GM12801 (cell line): ENCODE results near the gene PPP2R5D.

ENCODE experiments used
- TF ChIP-seq, protein P1 (sequence below): IDR thresholded peaks from one replicate; pipeline ENCODE4 v1.5.1; 2011; ENCODE audit warnings: control low read depth; ENCODE audit not compliant: insufficient read length; ENCODE audit errors: extremely low read depth

PPP2R5D gene

DNA sequence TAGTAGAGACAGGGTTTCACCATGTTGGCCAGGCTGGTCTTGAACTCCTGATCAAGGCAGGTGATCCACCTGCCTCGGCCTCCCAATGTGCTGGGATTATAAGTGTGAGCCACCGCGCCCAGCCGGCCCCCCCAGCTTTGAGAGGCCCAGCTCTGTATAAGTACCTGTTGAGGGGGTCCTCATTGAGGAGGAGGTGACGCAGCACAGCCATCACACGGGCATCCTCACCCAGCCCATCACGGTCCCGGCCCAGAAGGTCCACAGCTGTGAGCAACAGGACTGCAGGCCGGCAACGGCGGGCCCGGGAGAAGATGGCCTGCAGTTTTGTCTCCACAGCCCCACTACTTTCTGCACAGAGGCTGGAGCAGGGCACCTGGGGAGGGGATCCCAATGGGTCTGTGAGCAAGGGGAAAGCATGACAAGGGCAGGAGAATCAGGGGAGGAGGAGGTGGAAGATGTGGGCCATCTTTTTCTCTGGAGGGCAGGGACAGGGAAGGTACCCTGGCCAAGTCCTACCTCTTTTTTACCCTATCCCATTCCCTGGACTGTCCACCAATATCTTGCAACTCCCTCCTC lies 16.2 kb upstream of the PPP2R5D start:
- TF ChIP-seq, protein P1, sequence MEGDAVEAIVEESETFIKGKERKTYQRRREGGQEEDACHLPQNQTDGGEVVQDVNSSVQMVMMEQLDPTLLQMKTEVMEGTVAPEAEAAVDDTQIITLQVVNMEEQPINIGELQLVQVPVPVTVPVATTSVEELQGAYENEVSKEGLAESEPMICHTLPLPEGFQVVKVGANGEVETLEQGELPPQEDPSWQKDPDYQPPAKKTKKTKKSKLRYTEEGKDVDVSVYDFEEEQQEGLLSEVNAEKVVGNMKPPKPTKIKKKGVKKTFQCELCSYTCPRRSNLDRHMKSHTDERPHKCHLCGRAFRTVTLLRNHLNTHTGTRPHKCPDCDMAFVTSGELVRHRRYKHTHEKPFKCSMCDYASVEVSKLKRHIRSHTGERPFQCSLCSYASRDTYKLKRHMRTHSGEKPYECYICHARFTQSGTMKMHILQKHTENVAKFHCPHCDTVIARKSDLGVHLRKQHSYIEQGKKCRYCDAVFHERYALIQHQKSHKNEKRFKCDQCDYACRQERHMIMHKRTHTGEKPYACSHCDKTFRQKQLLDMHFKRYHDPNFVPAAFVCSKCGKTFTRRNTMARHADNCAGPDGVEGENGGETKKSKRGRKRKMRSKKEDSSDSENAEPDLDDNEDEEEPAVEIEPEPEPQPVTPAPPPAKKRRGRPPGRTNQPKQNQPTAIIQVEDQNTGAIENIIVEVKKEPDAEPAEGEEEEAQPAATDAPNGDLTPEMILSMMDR, result no peak

DNA sequence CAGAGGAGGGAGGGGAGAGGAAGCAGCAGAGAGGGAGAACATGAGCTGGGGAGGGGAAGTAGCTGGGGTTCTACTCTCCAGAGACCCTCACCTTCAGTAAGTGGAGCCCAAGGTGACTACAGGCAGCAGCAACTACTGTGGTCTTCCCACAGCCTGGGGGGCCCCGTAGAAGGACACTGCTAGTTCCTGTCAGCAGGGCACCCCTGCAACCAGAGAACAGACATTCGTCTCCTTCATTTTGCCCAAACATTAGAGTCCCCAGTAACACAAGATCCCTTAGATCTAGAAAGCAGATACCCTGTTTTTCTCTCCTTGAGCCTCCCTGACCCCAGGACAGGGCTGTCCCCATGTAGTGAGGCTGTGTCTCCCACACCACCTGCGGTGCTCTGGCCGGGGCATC lies 15.6 kb upstream of the PPP2R5D start:
- TF ChIP-seq, protein P1, result no peak

DNA sequence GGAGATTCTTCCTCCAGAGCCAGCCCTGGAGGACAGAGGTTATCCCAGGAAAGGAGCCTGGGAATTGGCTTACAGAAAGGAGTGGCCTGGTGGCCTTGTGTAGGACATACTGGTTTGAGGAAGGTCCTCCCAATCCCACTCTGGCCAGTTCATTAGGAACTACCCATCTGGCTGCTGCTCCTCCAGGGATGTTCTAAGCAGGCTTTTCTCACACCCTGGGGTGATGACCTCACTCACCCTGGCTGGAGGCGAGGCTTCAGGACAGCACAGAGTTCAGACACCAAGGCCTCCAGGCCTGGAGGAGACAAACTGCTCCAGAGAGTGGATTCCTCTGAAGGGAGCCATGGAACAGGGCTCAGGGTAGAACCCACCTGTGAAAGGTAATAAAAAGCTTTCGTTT lies 14.9 kb upstream of the PPP2R5D start:
- TF ChIP-seq, protein P1, result no peak

DNA sequence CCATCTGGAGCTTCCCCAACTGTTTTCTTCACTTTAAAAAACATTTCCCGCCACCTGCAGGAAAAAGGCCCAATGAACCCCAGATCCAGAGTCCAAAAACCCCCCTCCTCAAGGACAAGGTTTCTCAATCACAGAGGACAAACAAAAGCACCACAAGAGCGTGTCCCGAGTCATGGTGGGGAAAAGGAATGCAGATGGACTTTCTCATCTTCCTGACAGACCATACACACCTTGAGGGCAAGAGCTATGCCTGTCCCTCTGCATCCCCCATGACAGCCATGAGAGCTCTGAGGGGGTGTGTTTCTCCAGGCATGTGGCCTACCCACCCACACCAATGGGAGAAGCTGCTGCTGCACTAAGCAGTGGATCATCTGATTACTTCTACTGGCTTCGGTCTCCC lies 14.4 kb upstream of the PPP2R5D start:
- TF ChIP-seq, protein P1, result no peak

DNA sequence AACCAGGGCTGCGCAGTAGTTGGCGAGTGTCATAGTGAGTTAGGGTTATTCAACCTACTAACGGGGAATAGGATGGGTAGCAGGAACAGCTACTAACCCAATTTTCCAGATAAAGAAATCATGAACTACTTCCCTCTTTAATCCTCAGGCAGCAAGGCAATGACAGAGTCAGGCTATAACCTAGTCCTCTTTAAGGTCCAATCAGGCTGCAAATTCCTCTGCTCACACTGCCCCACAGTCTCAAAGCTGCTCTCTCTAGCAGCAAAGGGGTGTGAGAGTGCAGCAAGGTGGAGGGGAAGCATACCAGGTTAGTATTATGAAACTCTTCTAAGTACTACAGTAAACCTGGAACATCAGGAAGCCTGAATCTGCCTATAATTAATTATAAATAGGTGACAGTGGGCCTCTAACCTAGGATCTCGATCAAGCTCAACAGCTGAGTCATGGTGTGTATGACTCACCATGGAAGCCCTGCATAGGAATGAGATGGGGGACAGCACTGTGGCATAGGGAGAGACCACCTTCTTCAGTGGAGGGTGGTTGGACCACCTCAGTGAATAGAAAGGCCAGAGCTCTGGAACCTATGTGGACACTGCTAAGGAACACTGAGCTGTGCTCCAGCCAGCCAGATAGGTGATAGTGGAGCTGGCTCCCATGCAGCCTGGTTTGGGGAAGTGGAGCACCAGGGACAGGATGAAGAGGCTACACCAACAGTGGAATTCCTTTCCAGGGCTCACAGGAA lies 13.3 kb upstream of the PPP2R5D start:
- TF ChIP-seq, protein P1, result no peak

DNA sequence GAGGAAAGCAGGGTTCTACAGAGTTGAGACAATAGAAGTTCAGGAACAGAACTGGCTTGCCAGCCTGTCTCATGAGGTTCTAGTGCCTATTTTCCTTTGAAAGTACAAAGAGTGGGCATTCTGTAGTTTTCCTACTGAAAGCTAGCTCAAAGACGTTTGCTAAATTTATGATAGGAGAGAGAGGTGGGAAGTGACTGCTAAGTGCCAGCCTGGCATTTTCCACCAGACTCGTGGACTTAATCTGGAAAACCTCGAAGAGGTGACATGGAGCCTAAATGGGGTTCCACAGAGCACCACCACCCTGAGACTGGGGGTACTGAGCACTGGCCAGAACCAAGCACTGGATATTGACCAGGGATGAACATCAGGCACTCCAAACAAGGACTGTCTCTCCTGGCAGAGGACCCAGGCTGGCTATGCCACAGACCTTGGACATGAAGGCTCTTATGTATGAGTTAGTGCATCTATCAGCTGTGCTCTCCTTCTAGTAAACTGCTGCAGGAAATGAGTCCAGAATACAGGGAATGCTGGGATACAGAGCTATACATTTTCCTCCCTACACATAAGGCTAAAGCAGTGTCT lies 12.5 kb upstream of the PPP2R5D start:
- TF ChIP-seq, protein P1, result no peak

DNA sequence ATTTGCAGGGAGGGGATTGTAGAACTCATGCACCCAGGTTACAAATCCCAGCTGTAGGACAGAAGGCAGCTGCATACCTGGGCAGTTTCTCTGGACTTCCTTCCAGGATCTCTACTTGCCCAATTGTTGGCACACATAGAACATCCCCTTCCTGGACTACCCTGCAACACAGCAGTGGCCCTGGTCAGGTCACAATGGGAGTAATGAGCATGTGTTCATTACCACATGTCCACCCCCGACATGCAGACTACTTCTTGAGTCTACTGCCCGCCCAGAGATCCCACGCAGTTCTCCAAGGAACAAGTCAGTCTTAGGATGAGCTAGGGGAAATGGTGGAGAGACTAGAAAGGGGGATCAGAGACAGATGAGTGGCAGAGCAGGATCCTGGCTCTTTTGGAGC lies 10.4 kb upstream of the PPP2R5D start:
- TF ChIP-seq, protein P1, result no peak
